NCI-H2029 treated with DMSO at 0.1 percent for 48 hours (cell line): ENCODE measurements around the gene CACNA1A.

ENCODE experiments used
- DNase-seq: peaks from one replicate; lab custom pipeline; 2025; lab: John Stamatoyannopoulos, UW

CACNA1A gene

GRCh38 chr19:13163609-13164342 lies 342.5 kb downstream of the CACNA1A start:
- no peak for DNase-seq

DNA sequence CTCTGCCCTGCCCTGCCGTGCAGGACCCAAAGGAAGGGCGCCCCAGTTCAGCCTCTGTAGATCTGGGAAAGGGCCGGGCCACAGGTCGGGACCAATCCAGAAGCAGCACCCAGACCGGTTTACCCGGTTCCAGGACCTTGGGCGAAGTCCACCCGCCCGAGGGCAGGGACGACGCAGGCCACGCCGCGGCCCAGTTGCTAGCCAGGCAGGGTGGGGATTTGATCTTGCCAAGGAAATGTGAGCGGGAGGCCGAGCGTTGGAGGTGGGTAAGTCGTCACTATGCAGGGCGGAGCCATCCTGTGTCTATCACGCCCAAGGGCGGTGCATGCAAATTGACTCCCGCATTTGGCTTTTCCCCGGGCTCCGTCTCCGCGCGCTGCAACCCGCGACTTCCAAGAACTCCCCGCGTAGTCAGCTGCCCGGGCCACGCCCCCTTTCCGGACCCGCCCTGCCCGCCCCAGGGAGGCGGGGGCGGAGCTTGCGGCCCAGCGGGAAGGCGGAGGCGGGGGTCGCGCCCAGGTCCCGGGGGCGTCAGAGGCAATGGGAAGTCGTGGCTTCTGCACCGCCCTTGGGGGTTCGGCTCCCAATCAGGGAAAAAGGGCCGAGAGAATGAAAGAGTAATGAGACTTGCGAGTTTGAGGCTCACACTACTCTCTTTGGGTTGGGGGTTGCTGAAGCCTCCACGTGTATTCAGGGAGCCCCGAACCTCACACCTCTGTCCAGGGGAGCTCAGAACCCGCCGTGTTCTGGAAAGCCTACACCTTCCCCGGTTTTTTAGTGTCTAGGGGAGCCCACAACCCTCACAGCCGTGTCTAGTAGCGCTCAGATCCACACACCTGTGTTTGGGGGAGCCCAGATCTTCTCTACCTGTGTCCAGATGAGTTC lies 343.3 kb downstream of the CACNA1A start:
- DNase-seq: peak; percentile 87

DNA sequence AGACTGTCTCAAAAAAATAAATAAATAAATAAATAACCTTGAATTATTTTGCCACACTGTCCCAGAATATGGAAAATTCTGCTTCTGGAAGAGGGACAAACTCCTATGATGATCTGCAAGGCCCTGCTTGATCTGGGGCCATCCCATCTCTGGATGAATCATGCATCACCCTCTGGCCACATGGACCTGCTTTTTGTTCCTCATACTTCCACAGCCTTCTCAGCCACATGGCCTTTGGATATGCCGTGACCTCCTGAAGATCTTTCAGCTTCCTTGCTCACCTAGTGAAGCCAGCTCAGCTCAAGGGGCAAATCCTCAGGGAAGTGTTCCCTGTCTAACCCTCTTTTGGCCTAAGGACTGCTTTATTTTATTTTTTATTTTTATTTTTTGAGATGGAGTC lies 345.7 kb downstream of the CACNA1A start:
- DNase-seq: no peak

DNA sequence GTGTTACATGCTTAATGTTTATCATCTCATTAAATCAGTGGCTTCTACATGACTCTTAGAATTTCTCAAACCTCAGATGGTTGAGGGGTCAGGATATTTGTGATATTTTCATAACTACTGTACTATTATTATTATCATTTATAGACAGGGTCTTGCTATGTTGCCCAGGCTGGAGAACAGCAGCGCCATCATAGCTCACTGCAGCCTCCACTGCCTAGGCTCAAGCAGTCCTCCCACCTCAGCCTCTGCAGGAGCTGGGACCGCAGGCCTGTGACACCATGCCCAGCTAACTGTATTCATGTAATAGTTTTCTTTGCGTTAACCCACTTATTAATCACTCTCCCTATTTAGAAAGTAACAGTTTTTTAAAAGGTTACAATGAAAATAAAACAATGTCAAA lies 346.6 kb downstream of the CACNA1A start:
- no peak for DNase-seq
